Measurements from ENCODE around the gene ARPC1B.
A peak's percentile ranks its signal among the peaks of the same experiment; 100 is the strongest.

ARPC1B gene

DNA sequence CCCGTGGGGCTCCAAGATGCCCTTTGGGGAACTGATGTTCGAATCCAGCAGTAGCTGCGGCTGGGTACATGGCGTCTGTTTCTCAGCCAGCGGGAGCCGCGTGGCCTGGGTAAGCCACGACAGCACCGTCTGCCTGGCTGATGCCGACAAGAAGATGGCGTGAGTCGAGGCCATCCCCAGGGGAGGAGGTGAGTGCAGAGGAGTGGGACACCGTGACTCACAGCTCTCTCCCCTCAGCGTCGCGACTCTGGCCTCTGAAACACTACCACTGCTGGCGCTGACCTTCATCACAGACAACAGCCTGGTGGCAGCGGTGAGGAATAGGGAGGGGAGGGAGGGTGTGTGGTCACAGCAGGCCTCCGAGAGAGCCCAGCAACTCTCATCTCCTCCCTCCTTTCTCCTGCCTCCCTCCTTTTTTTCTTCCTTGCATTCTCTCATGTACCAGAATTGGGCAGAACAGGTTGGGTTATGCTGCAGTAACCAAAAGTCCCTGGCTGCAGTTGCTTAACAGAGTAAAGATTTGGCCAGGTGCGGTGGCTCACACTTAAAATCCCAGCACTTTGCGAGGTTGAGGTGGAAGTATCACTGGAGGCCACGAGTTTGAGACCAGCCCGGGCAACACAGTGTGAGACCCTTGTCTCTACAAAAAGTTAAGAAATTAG is 16.5 kb downstream of the ARPC1B start:
- TF ChIP-seq, protein P1, sequence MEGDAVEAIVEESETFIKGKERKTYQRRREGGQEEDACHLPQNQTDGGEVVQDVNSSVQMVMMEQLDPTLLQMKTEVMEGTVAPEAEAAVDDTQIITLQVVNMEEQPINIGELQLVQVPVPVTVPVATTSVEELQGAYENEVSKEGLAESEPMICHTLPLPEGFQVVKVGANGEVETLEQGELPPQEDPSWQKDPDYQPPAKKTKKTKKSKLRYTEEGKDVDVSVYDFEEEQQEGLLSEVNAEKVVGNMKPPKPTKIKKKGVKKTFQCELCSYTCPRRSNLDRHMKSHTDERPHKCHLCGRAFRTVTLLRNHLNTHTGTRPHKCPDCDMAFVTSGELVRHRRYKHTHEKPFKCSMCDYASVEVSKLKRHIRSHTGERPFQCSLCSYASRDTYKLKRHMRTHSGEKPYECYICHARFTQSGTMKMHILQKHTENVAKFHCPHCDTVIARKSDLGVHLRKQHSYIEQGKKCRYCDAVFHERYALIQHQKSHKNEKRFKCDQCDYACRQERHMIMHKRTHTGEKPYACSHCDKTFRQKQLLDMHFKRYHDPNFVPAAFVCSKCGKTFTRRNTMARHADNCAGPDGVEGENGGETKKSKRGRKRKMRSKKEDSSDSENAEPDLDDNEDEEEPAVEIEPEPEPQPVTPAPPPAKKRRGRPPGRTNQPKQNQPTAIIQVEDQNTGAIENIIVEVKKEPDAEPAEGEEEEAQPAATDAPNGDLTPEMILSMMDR (IDR thresholded peaks at IDR 0.05; ENCODE audit: low read depth, low read length) = no peak
- DNase-seq (ENCODE audit: low read depth in 2 of 2) = no peak
- H3K4me3 ChIP-seq (replicated peaks in 1 of 2; ENCODE audit: low read depth in 2 of 2, low read length in 2 of 2) = no peak overlapping the region

DNA sequence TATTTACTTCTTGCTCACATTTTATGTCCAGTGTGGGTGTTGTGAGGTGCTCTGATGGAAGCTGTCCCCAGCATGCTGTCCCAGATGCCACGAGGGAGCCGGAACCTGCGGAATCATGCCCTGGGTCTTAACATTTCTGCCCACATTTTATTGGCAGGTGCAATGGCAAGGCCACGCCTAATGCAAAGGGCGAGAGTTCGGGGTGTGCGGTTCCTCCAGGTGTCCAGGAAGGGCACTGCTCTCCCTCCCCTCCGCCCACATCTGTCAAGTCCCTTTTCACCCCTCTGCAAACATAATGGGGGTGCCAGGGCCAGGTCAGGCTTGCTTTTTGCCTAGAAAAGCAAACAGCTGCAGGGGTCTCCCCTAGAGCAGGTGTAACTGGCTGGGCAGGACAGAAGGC is 17.5 kb downstream of the ARPC1B start:
- no peak for DNase-seq (ENCODE audit: low read depth in 2 of 2)
- TF ChIP-seq, protein P1 (IDR thresholded peaks at IDR 0.05; ENCODE audit: low read depth, low read length) = no peak
- H3K4me3 ChIP-seq (replicated peaks in 1 of 2; ENCODE audit: low read depth in 2 of 2, low read length in 2 of 2) = no peak overlapping the region

DNA sequence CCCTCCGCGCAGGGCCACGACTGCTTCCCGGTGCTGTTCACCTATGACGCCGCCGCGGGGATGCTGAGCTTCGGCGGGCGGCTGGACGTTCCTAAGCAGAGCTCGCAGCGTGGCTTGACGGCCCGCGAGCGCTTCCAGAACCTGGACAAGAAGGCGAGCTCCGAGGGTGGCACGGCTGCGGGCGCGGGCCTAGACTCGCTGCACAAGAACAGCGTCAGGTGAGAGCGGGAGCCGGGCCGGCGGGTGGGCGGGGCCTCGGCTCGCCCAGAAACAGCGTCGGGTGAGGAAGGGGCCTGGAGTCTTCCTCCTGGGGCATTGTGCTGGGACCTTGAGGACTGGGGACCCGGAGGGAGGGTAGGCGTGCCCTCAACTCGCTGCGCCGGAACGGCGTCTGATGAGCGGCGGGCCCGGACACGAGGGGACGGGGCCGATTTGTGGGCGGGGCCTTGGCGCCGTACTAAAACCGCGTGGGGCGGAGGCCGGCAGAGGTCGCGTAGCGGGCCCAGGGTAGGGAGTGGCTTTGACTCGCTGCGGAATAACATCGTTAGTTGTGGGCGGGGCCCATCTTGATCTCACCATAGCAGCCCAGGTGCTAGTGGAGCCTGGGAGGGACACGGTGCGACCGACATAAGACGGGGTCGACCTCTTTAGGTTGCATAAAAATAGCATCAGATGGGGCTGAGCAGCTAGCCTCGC is 18.3 kb downstream of the ARPC1B start:
- H3K4me3 ChIP-seq (replicated peaks in 1 of 2; ENCODE audit: low read depth in 2 of 2, low read length in 2 of 2) = peak overlapping the region in 1 of 2 donors; percentile 19
- TF ChIP-seq, protein P1 (IDR thresholded peaks at IDR 0.05; ENCODE audit: low read depth, low read length) = no peak
- DNase-seq (ENCODE audit: low read depth in 2 of 2) = peak; percentile 47 to 56

DNA sequence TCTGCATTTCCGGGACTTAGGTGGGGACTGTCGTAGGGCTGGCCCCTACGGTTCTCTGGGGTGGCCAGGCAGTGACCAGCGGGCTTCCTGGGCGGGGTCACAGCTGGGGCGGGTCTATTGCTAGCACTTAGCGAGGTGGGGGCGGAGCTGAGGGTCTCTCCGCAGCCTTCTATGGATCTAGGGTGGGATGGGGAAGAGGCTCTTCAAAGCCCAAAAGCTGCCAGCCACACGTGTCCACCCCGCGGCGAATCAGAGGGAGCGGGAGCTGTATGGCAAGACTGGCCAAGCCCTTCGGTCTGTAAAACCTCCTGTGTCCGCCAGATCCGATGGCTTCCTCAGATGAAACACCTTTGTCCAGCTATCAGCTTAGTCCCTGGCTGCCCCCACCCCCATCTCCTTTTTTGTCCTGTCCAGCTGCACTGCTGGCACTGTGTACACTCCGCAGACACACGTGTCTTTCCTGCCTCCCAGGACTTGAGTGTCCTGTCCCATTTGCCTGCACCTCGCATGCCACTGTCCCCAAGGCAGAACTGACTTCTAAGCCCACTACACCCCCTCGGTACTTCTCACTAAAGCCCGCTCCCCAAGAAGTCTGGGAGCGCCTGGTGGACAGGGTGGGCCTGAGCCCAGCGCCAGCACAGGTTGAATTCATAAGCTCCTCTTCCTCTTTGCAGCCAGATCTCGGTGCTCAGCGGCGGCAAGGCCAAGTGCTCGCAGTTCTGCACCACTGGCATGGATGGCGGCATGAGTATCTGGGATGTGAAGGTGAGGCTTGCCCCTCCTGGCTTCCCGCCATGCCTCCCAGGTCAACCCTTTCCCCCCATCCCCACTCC is 19.0 kb downstream of the ARPC1B start:
- TF ChIP-seq, protein P1 (IDR thresholded peaks at IDR 0.05; ENCODE audit: low read depth, low read length) = no peak
- DNase-seq (ENCODE audit: low read depth in 2 of 2) = no peak
- no peak overlapping the region for H3K4me3 ChIP-seq (replicated peaks in 1 of 2; ENCODE audit: low read depth in 2 of 2, low read length in 2 of 2)

DNA sequence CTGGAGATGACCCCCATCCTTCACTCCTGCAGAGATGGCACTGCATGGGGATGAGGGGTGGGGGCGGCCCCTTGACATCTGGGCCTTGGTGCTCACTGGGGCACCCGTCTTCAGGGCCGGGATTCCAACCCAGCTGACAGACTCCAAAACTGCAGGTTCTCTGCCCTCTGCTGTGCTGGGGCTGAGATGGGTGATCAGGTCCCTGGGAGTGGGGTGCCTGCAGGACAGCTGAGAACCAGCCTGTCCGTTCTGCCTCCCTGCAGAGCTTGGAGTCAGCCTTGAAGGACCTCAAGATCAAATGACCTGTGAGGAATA is 19.6 kb downstream of the ARPC1B start:
- H3K4me3 ChIP-seq (replicated peaks in 1 of 2; ENCODE audit: low read depth in 2 of 2, low read length in 2 of 2) = no peak overlapping the region
- TF ChIP-seq, protein P1 (IDR thresholded peaks at IDR 0.05; ENCODE audit: low read depth, low read length) = no peak

DNA sequence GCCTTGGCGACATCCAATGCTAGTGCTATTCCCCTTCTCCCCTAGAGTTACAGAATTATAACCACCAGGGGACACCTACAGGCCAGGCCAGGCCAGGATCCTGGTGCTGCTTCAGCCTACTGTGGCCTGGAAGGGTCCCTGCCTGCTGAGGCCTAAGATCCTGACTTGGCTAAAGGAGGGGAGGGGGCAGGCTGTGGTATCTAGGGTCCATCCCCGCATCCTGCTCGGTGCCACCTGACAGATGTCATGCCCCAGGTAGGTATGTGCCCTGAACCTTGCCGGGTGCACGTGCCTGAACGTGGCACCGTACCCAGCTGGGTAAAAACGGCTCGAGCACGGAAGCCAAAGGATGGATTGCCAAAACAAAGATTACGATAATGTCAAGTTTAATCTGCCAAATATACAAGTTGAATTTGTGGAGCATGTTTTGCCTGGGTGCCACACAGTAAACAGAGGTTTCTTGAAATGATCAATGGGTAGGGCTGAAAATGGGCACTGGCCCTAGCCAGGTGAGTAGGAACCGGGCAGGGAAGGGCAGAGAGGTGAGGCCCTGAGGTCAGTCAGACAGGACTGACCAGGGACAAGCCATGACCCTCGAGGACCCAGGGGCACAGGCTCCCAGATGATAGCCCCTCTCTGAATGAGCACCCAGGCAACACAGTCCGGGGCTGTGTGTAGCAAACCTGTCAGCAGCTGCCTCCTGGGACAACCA is 21.2 kb downstream of the ARPC1B start:
- DNase-seq (ENCODE audit: low read depth in 2 of 2) = no peak
- TF ChIP-seq, protein P1 (IDR thresholded peaks at IDR 0.05; ENCODE audit: low read depth, low read length) = peak; percentile 14

More for the DNA sequence above, 19.6 kb downstream of the ARPC1B start:
- no peak for DNase-seq (ENCODE audit: low read depth in 2 of 2)

More for the DNA sequence above, 21.2 kb downstream of the ARPC1B start:
- no peak overlapping the region for H3K4me3 ChIP-seq (replicated peaks in 1 of 2; ENCODE audit: low read depth in 2 of 2, low read length in 2 of 2)

Data from cardiac fibroblast (primary cell).